H1 (cell line): ENCODE results near the gene INPP4B. TPM values are rescaled to one million over a fixed set of nuclear protein-coding genes. Genes with fewer than 3 reads are reported as not detected.
A peak's percentile ranks its signal among the peaks of the same experiment; 100 is the strongest.

ENCODE experiments used
- CTCF ChIA-PET: fragments of 300-600 bp; sonication (Branson Sonifier 250); formaldehyde crosslinking; loops from one replicate; lab custom pipeline; 2021; ENCODE audit not compliant: partially characterized antibody; lab: Charles Lee
- POLR2A ChIA-PET: fragments of 300-600 bp; sonication (Branson Sonifier 250); formaldehyde crosslinking; loops from one replicate; lab custom pipeline; 2021; ENCODE audit warnings: inconsistent platforms; ENCODE audit not compliant: partially characterized antibody; lab: Charles Lee
- DNase-seq, 2 experiments: peaks; one replicate each; pipeline versions ENCODE4 v3.0.0 to v3.0.0-alpha.2; 2010 to 2022; ENCODE audit warnings: low spot score in 2 of 2, low read depth in 1 of 2, mixed read lengths in 1 of 2
- FAIRE-seq: peaks from 2 replicates; lab custom pipeline; 2011; peaks lifted over from hg19 to GRCh38; lab: Jason Lieb, UNC
- H2AFZ ChIP-seq: 2 replicates; pipeline ENCODE4 v1.8.1; 2012; ENCODE audit warnings: low read length, inconsistent platforms
- H2AK5ac ChIP-seq: 2 replicates; pipeline ENCODE4 v1.6.1; 2013; ENCODE audit warnings: low read depth, low read length
- H2BK120ac ChIP-seq: replicated peaks from 2 replicates; pipeline ENCODE3; 2013; ENCODE audit warnings: low read depth, low read length, inconsistent platforms
- H2BK12ac ChIP-seq: 2 replicates; pipeline ENCODE4 v1.6.1; 2013; ENCODE audit warnings: low read depth, low read length
- H2BK15ac ChIP-seq: 2 replicates; pipeline ENCODE4 v1.6.1; 2013; ENCODE audit warnings: low read length
- H2BK20ac ChIP-seq: 2 replicates; pipeline ENCODE4 v1.6.1; 2013; ENCODE audit warnings: low read length
- H2BK5ac ChIP-seq: 2 replicates; pipeline ENCODE4 v1.6.1; 2013; ENCODE audit warnings: low read depth, low read length
- H3K14ac ChIP-seq: 2 replicates; pipeline ENCODE4 v1.6.1; 2013; ENCODE audit warnings: inconsistent platforms; ENCODE audit not compliant: insufficient read length
- H3K18ac ChIP-seq: 2 replicates; pipeline ENCODE4 v1.6.1; 2013; ENCODE audit warnings: low read length; ENCODE audit errors: extremely low read depth
- H3K23ac ChIP-seq: 2 replicates; pipeline ENCODE4 v1.6.1; 2013; ENCODE audit warnings: inconsistent platforms; ENCODE audit not compliant: insufficient read length
- H3K23me2 ChIP-seq: 2 replicates; pipeline ENCODE4 v1.6.1; 2013; ENCODE audit warnings: low read depth, low read length
- H3K27ac ChIP-seq: 2 replicates; pipeline ENCODE4 v1.6.1; 2011; ENCODE audit warnings: low read depth, low read length, inconsistent platforms
- H3K27me3 ChIP-seq, 4 experiments: replicated peaks in 1 of 4; 1 replicate in 1 of 4; 2 replicates in 3 of 4; pipeline versions ENCODE4 v1.6.1 to v1.8.1; 2011 to 2013; ENCODE audit warnings: low read length in 3 of 4, mild to moderate bottlenecking in 3 of 4, inconsistent platforms in 2 of 4, mixed read lengths in 2 of 4, moderate library complexity in 1 of 4; ENCODE audit not compliant: control insufficient read depth in 3 of 4, insufficient read depth in 3 of 4; ENCODE audit errors: extremely low read depth in 1 of 4
- H3K36me3 ChIP-seq, 4 experiments: 2 replicates each; pipeline versions ENCODE4 v1.6.1 to v1.8.1; 2011 to 2013; ENCODE audit warnings: mild to moderate bottlenecking in 4 of 4, low read length in 3 of 4, moderate library complexity in 2 of 4, control low read depth in 1 of 4, inconsistent platforms in 1 of 4; ENCODE audit not compliant: insufficient read depth in 4 of 4, control insufficient read depth in 2 of 4
- H3K4ac ChIP-seq: replicated peaks from 2 replicates; pipeline ENCODE3; 2013; ENCODE audit warnings: low read length, low read depth, mixed read lengths, inconsistent platforms; ENCODE audit not compliant: insufficient read length
- H3K4me1 ChIP-seq, 4 experiments: replicated peaks in 1 of 4; 1 replicate in 1 of 4; 2 replicates in 3 of 4; pipeline versions ENCODE4 v1.6.1 to v1.8.1; 2011 to 2013; ENCODE audit warnings: low read length in 3 of 4, inconsistent platforms in 2 of 4, mixed read lengths in 1 of 4; ENCODE audit not compliant: insufficient read depth in 4 of 4, control insufficient read depth in 3 of 4
- H3K4me2 ChIP-seq, 2 experiments: 2 replicates each; pipeline versions ENCODE4 v1.6.1 to v1.8.1; 2011 to 2013; ENCODE audit warnings: low read depth in 2 of 2, low read length in 2 of 2, control low read depth in 1 of 2, inconsistent platforms in 1 of 2, mild to moderate bottlenecking in 1 of 2; ENCODE audit not compliant: insufficient read depth in 1 of 2
- H3K4me3 ChIP-seq, 4 experiments: fragments of 200-600, 300-600 bp in 1 of 4; sonication (generic), shearing (Covaris generic), sonication (Bioruptor Twin) in 1 of 4; 2 replicates each; pipeline versions ENCODE4 v1.5.1 to v1.8.1; 2011 to 2016; ENCODE audit warnings: low read length in 4 of 4, low read depth in 3 of 4, control low read depth in 2 of 4, inconsistent platforms in 2 of 4, mild to moderate bottlenecking in 2 of 4, mixed read lengths in 1 of 4, moderate library complexity in 1 of 4; ENCODE audit not compliant: insufficient read depth in 2 of 4; ENCODE audit errors: extremely low read depth in 1 of 4
- H3K56ac ChIP-seq: replicated peaks from 2 replicates; pipeline ENCODE3; 2013; ENCODE audit warnings: low read depth, mild to moderate bottlenecking, mixed read lengths, low read length, inconsistent platforms; ENCODE audit not compliant: insufficient read length
- H3K79me1 ChIP-seq: 2 replicates; pipeline ENCODE4 v1.6.1; 2013; ENCODE audit warnings: low read depth, low read length, control low read depth
- H3K79me2 ChIP-seq, 2 experiments: 2 replicates each; pipeline versions ENCODE4 v1.6.1 to v1.8.1; 2012 to 2013; ENCODE audit warnings: low read length in 2 of 2, mild to moderate bottlenecking in 2 of 2, inconsistent platforms in 1 of 2; ENCODE audit not compliant: insufficient read depth in 2 of 2, control insufficient read depth in 1 of 2
- H3K9ac ChIP-seq, 4 experiments: replicated peaks in 1 of 4; 1 replicate in 1 of 4; 2 replicates in 3 of 4; pipeline versions ENCODE4 v1.6.1 to v1.8.1; 2011 to 2013; ENCODE audit warnings: low read depth in 3 of 4, low read length in 3 of 4, control low read depth in 2 of 4, mild to moderate bottlenecking in 2 of 4, moderate library complexity in 2 of 4, inconsistent platforms in 1 of 4; ENCODE audit errors: extremely low read depth in 1 of 4
- H3K9me3 ChIP-seq, 2 experiments: 2 replicates each; pipeline versions ENCODE4 v1.6.1 to v1.8.1; 2012 to 2013; ENCODE audit warnings: mild to moderate bottlenecking in 2 of 2, moderate library complexity in 2 of 2, control low read depth in 1 of 2, inconsistent platforms in 1 of 2, low read depth in 1 of 2, low read length in 1 of 2, mixed read lengths in 1 of 2; ENCODE audit not compliant: insufficient read depth in 2 of 2
- H4K20me1 ChIP-seq, 2 experiments: replicated peaks in 1 of 2; 2 replicates each; pipeline versions ENCODE3 to v1.8.1; 2011 to 2013; ENCODE audit warnings: inconsistent platforms in 2 of 2, low read length in 2 of 2, mild to moderate bottlenecking in 1 of 2; ENCODE audit not compliant: insufficient read depth in 2 of 2, control insufficient read depth in 1 of 2
- H4K5ac ChIP-seq: 2 replicates; pipeline ENCODE4 v1.6.1; 2013; ENCODE audit warnings: low read length, low read depth, mixed read lengths, inconsistent platforms; ENCODE audit not compliant: insufficient read length
- H4K8ac ChIP-seq: 2 replicates; pipeline ENCODE4 v1.8.0; 2013; ENCODE audit warnings: mild to moderate bottlenecking, moderate library complexity, low read length, inconsistent platforms; ENCODE audit not compliant: insufficient read depth; ENCODE audit errors: extremely low read depth
- H4K91ac ChIP-seq: replicated peaks from 2 replicates; pipeline ENCODE3; 2013; ENCODE audit warnings: low read length, mixed read lengths, inconsistent platforms; ENCODE audit not compliant: insufficient read length
- EP300 ChIP-seq, 2 experiments: IDR thresholded peaks; 1 replicate in 1 of 2; 2 replicates in 1 of 2; pipeline ENCODE4 v1.6.1; 2011 to 2012; ENCODE audit warnings: low read depth in 2 of 2, low read length in 2 of 2, mild to moderate bottlenecking in 2 of 2, borderline replicate concordance in 1 of 2, inconsistent platforms in 1 of 2, moderate library complexity in 1 of 2
- EZH2 ChIP-seq: fragments of 200-600 bp; sonication (generic); IDR thresholded peaks from 2 replicates; pipeline ENCODE4 v1.7.1; 2012; ENCODE audit warnings: low read depth, mild to moderate bottlenecking, moderate library complexity, low read length, inconsistent platforms; ENCODE audit not compliant: severe bottlenecking
- GTF2F1 ChIP-seq: IDR thresholded peaks from 2 replicates; pipeline ENCODE4 v1.6.1; 2012; ENCODE audit warnings: low read depth, low read length, improper control_type of control experiment, borderline replicate concordance
- TCF12 ChIP-seq: IDR thresholded peaks from 2 replicates; pipeline ENCODE4 v1.6.1; 2011; ENCODE audit warnings: low read depth, mild to moderate bottlenecking, low read length
- WGBS, 2 experiments: shearing (Covaris generic) in 1 of 2; methylation state at CpG; one replicate each; pipeline versions ENCODE4 v1.1.6 to v1.1.7; 2013 to 2015; ENCODE audit warnings: low lambda C conversion rate in 2 of 2, mixed read lengths in 2 of 2, inconsistent platforms in 1 of 2, low coverage in 1 of 2, missing lambda C conversion rate in 1 of 2; ENCODE audit not compliant: insufficient replicate concordance in 2 of 2, insufficient coverage in 1 of 2, insufficient read length in 1 of 2; ENCODE audit errors: extremely low coverage in 1 of 2, missing lambda C conversion rate in 1 of 2; 5-methylcytosine and 5-hydroxymethylcytosine counted together
- polyA plus RNA-seq, 7 experiments: library from polyadenylated mRNA; depleted of rRNA in 3 of 7; stranded (reverse) in 5 of 7; unstranded in 2 of 7; fragments of >200 nt in 5 of 7; fragments of 200-250 nt in 2 of 7; gene quantifications; 1 replicate in 5 of 7; 2 replicates in 1 of 7; 4 replicates in 1 of 7; pipeline versions ENCODE4 v1.2.1 to v1.2.3, GENCODE V29; 2011 to 2013; ENCODE audit warnings: missing spikeins in 2 of 7, mixed read lengths in 2 of 7
- total RNA-seq: library from RNA; stranded (reverse); fragmentation: NEBNext Ultra II Directional; extraction: Animal tissue kit (Norgen Biotek cat#: 25700); gene quantifications from 2 replicates; pipeline ENCODE4 v1.2.1, GENCODE V29; 2021

Gene INPP4B
- total and polyA plus RNA-seq, 2 of the 8 experiments (the other 6 are each of a cell fraction or from before 2014, with no cell fraction given): 0.11 to 0.54 TPM

- Histone ChIP-seq H3K14ac (no peak overlapping the region), H3K79me2 (no peaks in the 10 kb centered on the region), H3K9me3 (no peaks in the 10 kb centered on the region), H3K4ac (no peak overlapping the region), H3K56ac (no peak overlapping the region), H3K4me3 (no peak overlapping the region), H3K27ac (no peak overlapping the region)
- CTCF ChIA-PET: no interaction called here
- TF ChIP-seq EP300 (IDR thresholded peaks at IDR 0.05; ENCODE audit: borderline replicate concordance in 1 of 2, low read depth in 2 of 2, low read length in 2 of 2) (no peak), TCF12 (0 out of 2 replicates have a peak, but pooled peaks have one; percentile 20), EZH2 (no peak), GTF2F1 (no peak)
- TF ChIP-seq, all 59 proteins: peak for 1
- Histone ChIP-seq H2BK20ac (no peak overlapping the region), H3K27me3 (no peaks in the 10 kb centered on the region), H2BK12ac (no peak overlapping the region), H4K20me1 (no peaks in the 10 kb centered on the region), H3K18ac (no peak overlapping the region), H3K23me2 (no peaks in the 10 kb centered on the region), H2BK120ac (no peak overlapping the region), H3K79me1 (no peaks in the 10 kb centered on the region; the same call in 1 of the 2 replicates), H3K4me2 (no peak overlapping the region), H4K91ac (no peak overlapping the region), H3K36me3 (no peaks in the 10 kb centered on the region), H2AK5ac (no peak overlapping the region), H2BK15ac (no peak overlapping the region), H3K23ac (no peak overlapping the region), H2BK5ac (no peak overlapping the region), H3K9ac (no peak overlapping the region), H3K4me1 (no peaks in the 10 kb centered on the region), H4K8ac (no peak overlapping the region), H2AFZ (no peak overlapping the region; the same call in 1 of the 2 replicates), H4K5ac (no peak overlapping the region)
- no peak for DNase-seq
- POLR2A ChIA-PET: no interaction called here
- no peak for FAIRE-seq
- 42% methylated on average over 1 of the region's 1 CpG; no CpG with 5 or more reads in 1 of the 2 experiments for WGBS, 2 experiments
These were observed 296.2 kb downstream of the INPP4B start for GRCh38 chr4:142549726-142550463.
